Measurements from ENCODE around the gene ENG. TPM values are rescaled to one million over a fixed set of nuclear protein-coding genes. Genes with fewer than 3 reads are reported as not detected.

The ENG gene
- total and polyA plus RNA-seq, 2 of the 8 experiments (the other 6 are each of a cell fraction or from before 2014, with no cell fraction given) = 1.8 to 4.4 TPM

DNA sequence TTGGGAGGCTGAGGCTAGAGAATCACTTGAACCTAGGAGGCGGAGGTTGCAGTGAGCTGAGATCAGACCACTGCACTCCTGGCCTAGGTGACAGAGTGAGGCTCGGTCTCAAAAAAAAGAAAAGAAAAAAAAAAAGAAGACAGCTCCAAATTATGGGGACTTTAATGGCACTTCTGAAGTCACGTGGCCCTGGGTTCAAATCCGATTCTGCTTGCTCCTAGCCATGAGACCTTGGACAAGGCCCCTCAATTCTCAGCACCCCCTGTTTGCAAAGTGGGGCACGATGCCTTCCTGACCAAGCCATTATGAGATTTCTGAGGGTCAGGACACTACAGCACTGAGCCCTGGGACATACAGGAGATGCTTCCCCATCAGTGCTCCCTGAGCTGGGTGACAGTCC, 1.1 kb upstream of the ENG start (continued):
- TF ChIP-seq, protein P1, sequence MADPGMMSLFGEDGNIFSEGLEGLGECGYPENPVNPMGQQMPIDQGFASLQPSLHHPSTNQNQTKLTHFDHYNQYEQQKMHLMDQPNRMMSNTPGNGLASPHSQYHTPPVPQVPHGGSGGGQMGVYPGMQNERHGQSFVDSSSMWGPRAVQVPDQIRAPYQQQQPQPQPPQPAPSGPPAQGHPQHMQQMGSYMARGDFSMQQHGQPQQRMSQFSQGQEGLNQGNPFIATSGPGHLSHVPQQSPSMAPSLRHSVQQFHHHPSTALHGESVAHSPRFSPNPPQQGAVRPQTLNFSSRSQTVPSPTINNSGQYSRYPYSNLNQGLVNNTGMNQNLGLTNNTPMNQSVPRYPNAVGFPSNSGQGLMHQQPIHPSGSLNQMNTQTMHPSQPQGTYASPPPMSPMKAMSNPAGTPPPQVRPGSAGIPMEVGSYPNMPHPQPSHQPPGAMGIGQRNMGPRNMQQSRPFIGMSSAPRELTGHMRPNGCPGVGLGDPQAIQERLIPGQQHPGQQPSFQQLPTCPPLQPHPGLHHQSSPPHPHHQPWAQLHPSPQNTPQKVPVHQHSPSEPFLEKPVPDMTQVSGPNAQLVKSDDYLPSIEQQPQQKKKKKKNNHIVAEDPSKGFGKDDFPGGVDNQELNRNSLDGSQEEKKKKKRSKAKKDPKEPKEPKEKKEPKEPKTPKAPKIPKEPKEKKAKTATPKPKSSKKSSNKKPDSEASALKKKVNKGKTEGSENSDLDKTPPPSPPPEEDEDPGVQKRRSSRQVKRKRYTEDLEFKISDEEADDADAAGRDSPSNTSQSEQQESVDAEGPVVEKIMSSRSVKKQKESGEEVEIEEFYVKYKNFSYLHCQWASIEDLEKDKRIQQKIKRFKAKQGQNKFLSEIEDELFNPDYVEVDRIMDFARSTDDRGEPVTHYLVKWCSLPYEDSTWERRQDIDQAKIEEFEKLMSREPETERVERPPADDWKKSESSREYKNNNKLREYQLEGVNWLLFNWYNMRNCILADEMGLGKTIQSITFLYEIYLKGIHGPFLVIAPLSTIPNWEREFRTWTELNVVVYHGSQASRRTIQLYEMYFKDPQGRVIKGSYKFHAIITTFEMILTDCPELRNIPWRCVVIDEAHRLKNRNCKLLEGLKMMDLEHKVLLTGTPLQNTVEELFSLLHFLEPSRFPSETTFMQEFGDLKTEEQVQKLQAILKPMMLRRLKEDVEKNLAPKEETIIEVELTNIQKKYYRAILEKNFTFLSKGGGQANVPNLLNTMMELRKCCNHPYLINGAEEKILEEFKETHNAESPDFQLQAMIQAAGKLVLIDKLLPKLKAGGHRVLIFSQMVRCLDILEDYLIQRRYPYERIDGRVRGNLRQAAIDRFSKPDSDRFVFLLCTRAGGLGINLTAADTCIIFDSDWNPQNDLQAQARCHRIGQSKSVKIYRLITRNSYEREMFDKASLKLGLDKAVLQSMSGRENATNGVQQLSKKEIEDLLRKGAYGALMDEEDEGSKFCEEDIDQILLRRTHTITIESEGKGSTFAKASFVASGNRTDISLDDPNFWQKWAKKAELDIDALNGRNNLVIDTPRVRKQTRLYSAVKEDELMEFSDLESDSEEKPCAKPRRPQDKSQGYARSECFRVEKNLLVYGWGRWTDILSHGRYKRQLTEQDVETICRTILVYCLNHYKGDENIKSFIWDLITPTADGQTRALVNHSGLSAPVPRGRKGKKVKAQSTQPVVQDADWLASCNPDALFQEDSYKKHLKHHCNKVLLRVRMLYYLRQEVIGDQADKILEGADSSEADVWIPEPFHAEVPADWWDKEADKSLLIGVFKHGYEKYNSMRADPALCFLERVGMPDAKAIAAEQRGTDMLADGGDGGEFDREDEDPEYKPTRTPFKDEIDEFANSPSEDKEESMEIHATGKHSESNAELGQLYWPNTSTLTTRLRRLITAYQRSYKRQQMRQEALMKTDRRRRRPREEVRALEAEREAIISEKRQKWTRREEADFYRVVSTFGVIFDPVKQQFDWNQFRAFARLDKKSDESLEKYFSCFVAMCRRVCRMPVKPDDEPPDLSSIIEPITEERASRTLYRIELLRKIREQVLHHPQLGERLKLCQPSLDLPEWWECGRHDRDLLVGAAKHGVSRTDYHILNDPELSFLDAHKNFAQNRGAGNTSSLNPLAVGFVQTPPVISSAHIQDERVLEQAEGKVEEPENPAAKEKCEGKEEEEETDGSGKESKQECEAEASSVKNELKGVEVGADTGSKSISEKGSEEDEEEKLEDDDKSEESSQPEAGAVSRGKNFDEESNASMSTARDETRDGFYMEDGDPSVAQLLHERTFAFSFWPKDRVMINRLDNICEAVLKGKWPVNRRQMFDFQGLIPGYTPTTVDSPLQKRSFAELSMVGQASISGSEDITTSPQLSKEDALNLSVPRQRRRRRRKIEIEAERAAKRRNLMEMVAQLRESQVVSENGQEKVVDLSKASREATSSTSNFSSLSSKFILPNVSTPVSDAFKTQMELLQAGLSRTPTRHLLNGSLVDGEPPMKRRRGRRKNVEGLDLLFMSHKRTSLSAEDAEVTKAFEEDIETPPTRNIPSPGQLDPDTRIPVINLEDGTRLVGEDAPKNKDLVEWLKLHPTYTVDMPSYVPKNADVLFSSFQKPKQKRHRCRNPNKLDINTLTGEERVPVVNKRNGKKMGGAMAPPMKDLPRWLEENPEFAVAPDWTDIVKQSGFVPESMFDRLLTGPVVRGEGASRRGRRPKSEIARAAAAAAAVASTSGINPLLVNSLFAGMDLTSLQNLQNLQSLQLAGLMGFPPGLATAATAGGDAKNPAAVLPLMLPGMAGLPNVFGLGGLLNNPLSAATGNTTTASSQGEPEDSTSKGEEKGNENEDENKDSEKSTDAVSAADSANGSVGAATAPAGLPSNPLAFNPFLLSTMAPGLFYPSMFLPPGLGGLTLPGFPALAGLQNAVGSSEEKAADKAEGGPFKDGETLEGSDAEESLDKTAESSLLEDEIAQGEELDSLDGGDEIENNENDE (IDR thresholded peaks at IDR 0.05; ENCODE audit: insufficient replicate concordance, low read length) = no peak
